ENCODE data around the gene CCL27. TPM values are rescaled to one million over a fixed set of nuclear protein-coding genes. Genes with fewer than 3 reads are reported as not detected.

CCL27 gene
- total and polyA plus RNA-seq, 10 of the 15 experiments (the other 5 are each of a cell fraction or from before 2014, with no cell fraction given), result 0.45 TPM; not detected in 9

DNA sequence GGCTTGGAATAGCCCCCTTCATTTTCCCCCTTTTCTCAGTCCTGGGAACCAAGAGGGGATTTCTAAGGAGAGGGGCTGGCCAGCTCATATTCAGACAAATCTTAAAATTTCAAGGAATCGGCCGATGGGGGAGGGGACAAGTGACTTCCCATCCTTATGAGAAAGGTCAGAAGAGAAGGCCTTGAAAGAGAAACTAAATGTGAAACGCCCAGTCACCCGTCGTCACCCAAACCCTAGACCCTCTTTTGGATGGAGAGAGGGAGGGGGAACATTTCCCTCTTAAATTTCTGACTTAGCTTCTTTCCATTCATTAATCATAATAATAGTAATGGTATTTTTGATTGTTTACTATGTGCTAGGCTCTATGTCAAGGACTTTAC lies 29.5 kb upstream of the CCL27 start:
- ChIA-PET RAD21 (ENCODE audit: unreplicated experiment) (no interaction called here), SMC1A (ENCODE audit: uncharacterized antibody, unreplicated experiment) (no interaction called here), CTCF (interaction anchor here (0.8 to 1.6 kb wide), 2 partner anchors 10 to 208 kb away, joined by 3 to 7 read pairs; no protein-coding TSS in a partner anchor), POLR2A (no interaction called here)
- Histone ChIP-seq H3K9ac (ENCODE audit: control insufficient read depth, insufficient read depth, low read length) (no peak overlapping the region), H3K4me2 (ENCODE audit: control insufficient read depth, insufficient read depth) (no peak overlapping the region), H3K36me3 (ENCODE audit: control insufficient read depth in 2 of 2, insufficient read depth in 2 of 2, low read length in 1 of 2) (no peaks in the 10 kb centered on the region), H3K4me1 (ENCODE audit: control insufficient read depth, insufficient read depth, low read length) (peaks cover 12% of the 10 kb centered on the region), H3K4me3 (no peak overlapping the region), H3K27ac (ENCODE audit: control insufficient read depth, insufficient read depth) (no peak overlapping the region), H3K79me2 (ENCODE audit: control insufficient read depth, insufficient read depth, low read length) (no peaks in the 10 kb centered on the region), H2AFZ (ENCODE audit: control insufficient read depth, low read depth, low read length) (no peak overlapping the region), H4K20me1 (ENCODE audit: control insufficient read depth, insufficient read depth) (no peaks in the 10 kb centered on the region), H3K9me3 (replicated peaks; ENCODE audit: control insufficient read depth, insufficient read depth, low read length) (no peaks in the 10 kb centered on the region), H3K27me3 (replicated peaks in 1 of 2; ENCODE audit: control insufficient read depth in 2 of 2, insufficient read depth in 2 of 2, low read length in 1 of 2) (no peaks in the 10 kb centered on the region; a peak in 2 of 4 replicates)
- in situ Hi-C loops (cut with MboI) (no loop called here), intact Hi-C loops (cut with micrococcal nuclease; ENCODE audit: unreplicated experiment) (no loop called here)
- WGBS (ENCODE audit: insufficient coverage, insufficient replicate concordance, low lambda C conversion rate, missing lambda C conversion rate), result 41% methylated on average over 5 of the region's 5 CpGs
- FAIRE-seq (no peak), ATAC-seq (no peak), DNase-seq (ENCODE audit: low read depth, low spot score) (no peak)
- TF ChIP-seq ESRRA (IDR thresholded peaks at IDR 0.05; ENCODE audit: low read length) (no peak), JUND (IDR thresholded peaks at IDR 0.05; ENCODE audit: low read depth, low read length) (no peak), POU2F2 (IDR thresholded peaks at IDR 0.05; ENCODE audit: borderline replicate concordance, low read depth, low read length) (no peak), IRF3 (IDR thresholded peaks at IDR 0.05) (no peak), TCF7 (IDR thresholded peaks at IDR 0.05; ENCODE audit: borderline replicate concordance) (no peak), CREM (IDR thresholded peaks at IDR 0.05; ENCODE audit: low read depth) (no peak), CHD1 (IDR thresholded peaks at IDR 0.05; ENCODE audit: low read depth, low read length) (no peak), GABPA (IDR thresholded peaks at IDR 0.05; ENCODE audit: low read depth) (no peak), NFIC (IDR thresholded peaks at IDR 0.05; ENCODE audit: low read depth, low read length) (no peak), ZNF622 (IDR thresholded peaks at IDR 0.05) (no peak), STAT3 (IDR thresholded peaks at IDR 0.05; ENCODE audit: low read depth, low read length) (no peak), MXI1 (IDR thresholded peaks at IDR 0.05; ENCODE audit: low read depth, low read length) (no peak), IRF4 (IDR thresholded peaks at IDR 0.05; ENCODE audit: low read depth, low read length) (no peak), LARP7 (IDR thresholded peaks at IDR 0.05) (no peak), IKZF1 (conservative IDR thresholded peaks at IDR 0.05) (no peak), NBN (IDR thresholded peaks at IDR 0.05) (no peak), SUPT20H (IDR thresholded peaks at IDR 0.05; ENCODE audit: borderline replicate concordance, control insufficient read depth, low read depth, low read length) (no peak)
- TF ChIP-seq, protein P1, sequence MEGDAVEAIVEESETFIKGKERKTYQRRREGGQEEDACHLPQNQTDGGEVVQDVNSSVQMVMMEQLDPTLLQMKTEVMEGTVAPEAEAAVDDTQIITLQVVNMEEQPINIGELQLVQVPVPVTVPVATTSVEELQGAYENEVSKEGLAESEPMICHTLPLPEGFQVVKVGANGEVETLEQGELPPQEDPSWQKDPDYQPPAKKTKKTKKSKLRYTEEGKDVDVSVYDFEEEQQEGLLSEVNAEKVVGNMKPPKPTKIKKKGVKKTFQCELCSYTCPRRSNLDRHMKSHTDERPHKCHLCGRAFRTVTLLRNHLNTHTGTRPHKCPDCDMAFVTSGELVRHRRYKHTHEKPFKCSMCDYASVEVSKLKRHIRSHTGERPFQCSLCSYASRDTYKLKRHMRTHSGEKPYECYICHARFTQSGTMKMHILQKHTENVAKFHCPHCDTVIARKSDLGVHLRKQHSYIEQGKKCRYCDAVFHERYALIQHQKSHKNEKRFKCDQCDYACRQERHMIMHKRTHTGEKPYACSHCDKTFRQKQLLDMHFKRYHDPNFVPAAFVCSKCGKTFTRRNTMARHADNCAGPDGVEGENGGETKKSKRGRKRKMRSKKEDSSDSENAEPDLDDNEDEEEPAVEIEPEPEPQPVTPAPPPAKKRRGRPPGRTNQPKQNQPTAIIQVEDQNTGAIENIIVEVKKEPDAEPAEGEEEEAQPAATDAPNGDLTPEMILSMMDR (IDR thresholded peaks at IDR 0.05 in 2 of 3, conservative IDR thresholded peaks at IDR 0.05 in 1 of 3; ENCODE audit: control insufficient read depth in 2 of 3, extremely low read depth in 1 of 3, insufficient read depth in 1 of 3, low read depth in 3 of 3, low read length in 3 of 3), result no peak
- TF ChIP-seq, protein P2, sequence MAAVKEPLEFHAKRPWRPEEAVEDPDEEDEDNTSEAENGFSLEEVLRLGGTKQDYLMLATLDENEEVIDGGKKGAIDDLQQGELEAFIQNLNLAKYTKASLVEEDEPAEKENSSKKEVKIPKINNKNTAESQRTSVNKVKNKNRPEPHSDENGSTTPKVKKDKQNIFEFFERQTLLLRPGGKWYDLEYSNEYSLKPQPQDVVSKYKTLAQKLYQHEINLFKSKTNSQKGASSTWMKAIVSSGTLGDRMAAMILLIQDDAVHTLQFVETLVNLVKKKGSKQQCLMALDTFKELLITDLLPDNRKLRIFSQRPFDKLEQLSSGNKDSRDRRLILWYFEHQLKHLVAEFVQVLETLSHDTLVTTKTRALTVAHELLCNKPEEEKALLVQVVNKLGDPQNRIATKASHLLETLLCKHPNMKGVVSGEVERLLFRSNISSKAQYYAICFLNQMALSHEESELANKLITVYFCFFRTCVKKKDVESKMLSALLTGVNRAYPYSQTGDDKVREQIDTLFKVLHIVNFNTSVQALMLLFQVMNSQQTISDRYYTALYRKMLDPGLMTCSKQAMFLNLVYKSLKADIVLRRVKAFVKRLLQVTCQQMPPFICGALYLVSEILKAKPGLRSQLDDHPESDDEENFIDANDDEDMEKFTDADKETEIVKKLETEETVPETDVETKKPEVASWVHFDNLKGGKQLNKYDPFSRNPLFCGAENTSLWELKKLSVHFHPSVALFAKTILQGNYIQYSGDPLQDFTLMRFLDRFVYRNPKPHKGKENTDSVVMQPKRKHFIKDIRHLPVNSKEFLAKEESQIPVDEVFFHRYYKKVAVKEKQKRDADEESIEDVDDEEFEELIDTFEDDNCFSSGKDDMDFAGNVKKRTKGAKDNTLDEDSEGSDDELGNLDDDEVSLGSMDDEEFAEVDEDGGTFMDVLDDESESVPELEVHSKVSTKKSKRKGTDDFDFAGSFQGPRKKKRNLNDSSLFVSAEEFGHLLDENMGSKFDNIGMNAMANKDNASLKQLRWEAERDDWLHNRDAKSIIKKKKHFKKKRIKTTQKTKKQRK (IDR thresholded peaks at IDR 0.05; ENCODE audit: low read depth, low read length), result no peak
- no TSS peak for BruUV-seq (replicated peaks)
